ENCODE data around the gene ZNF175. TPM values are rescaled to one million over a fixed set of nuclear protein-coding genes. Genes with fewer than 3 reads are reported as not detected.

The ZNF175 gene
- total RNA-seq, result 16.5 and 21.4 TPM in 2 replicates
- polyA plus RNA-seq, result 3.8 and 4.9 TPM in 2 replicates
- polyA plus RNA-seq (2011; cell fraction: cytosol; rRNA removed), result 5.2 and 5.9 TPM in 2 replicates
- polyA plus RNA-seq (2011; cell fraction: nucleus; rRNA removed), result 24.7 and 27.6 TPM in 2 replicates
- polyA plus RNA-seq (2012), result 22.4 and 31.8 TPM in 2 replicates
- 12.6 and 18.0 TPM in 2 replicates for polyA minus RNA-seq
- polyA minus RNA-seq (2011; cell fraction: cytosol; rRNA and poly(A)+ RNA removed), result 3.1 TPM
- polyA minus RNA-seq (2011; cell fraction: nucleus; rRNA and poly(A)+ RNA removed), result 19.1 and 27.7 TPM in 2 replicates
- Bru-seq, nascent RNA, result percentile 90 among the genes with signal in this experiment
- percentile 73 among the genes with signal in this experiment for BruChase-seq, experiment 1, labeled RNA remaining after a 6-hour chase
- BruChase-seq, experiment 2, labeled RNA remaining after a 2-hour chase, result percentile 91 among the genes with signal in this experiment
- long read RNA-seq, partial matches to known transcripts, result 0 of 9 reads
- long read RNA-seq, other reads (novel, unspliced or antisense), result 9 of 9 reads

GRCh38 chr19:51570962-51571575 is at the start of gene ZNF175:
ZNF175 (plus strand) TSS chr19:51571283; CDS start chr19:51573330, 2,047 bp downstream.
- H3K79me2 ChIP-seq (ENCODE audit: control insufficient read depth, insufficient read depth, low read length), result peaks cover 32% of the 10 kb centered on the region
- no peaks in the 10 kb centered on the region for H4K20me1 ChIP-seq (replicated peaks; ENCODE audit: control insufficient read depth, extremely low read depth, insufficient read depth, low read length)
- H3K4me3 ChIP-seq (replicated peaks in 1 of 3; ENCODE audit: insufficient read depth in 1 of 3, low read depth in 1 of 3, low read length in 3 of 3), result peak within 1 kb of the TSS; percentile 49 to 85 (median 53)
- BruUV-seq (replicated peaks), result no TSS peak
- ChIA-PET POLR2A (interaction anchor here (0.6 to 0.7 kb wide), 3 partner anchors 12 to 553 kb away, joined by 3 to 5 read pairs (median 4); no protein-coding TSS in a partner anchor), CTCF (interaction anchor here (0.9 to 1.4 kb wide), 6 partner anchors 23 to 232 kb away, joined by 3 to 8 read pairs (median 6); no protein-coding TSS in a partner anchor)
- H3K36me3 ChIP-seq (ENCODE audit: control insufficient read depth in 2 of 2, extremely low read depth in 1 of 2, insufficient read depth in 2 of 2, low read length in 2 of 2), result peaks cover 0 to 2% of the 10 kb centered on the region in 2 experiments
- peak within 1 kb of the TSS; percentile 81 for H3K9ac ChIP-seq (replicated peaks; ENCODE audit: extremely low read depth, insufficient read depth, low read length)
- peak; percentile 100 for DNase-seq (ENCODE audit: low read depth, low spot score)
- peak; percentile 98 for FAIRE-seq
- peaks cover 6 to 25% of the 10 kb centered on the region in 2 experiments for H3K27me3 ChIP-seq (ENCODE audit: control insufficient read depth in 2 of 2, insufficient read depth in 2 of 2, low read length in 2 of 2)
- TF ChIP-seq FOS (IDR thresholded peaks at IDR 0.05; ENCODE audit: borderline replicate concordance, insufficient read depth, low read length) (no peak), JUN (IDR thresholded peaks at IDR 0.05; ENCODE audit: borderline replicate concordance, insufficient read depth, insufficient read length, low read depth) (no peak), CTCF (IDR thresholded peaks at IDR 0.05; ENCODE audit: extremely low read depth in 1 of 2, insufficient read depth in 1 of 2, low read depth in 1 of 2, low read length in 2 of 2) (no peak), POLR2AphosphoS5 (IDR thresholded peaks at IDR 0.05; ENCODE audit: insufficient read depth, low read depth, low read length) (peak; percentile 41), POLR2A (IDR thresholded peaks at IDR 0.05; ENCODE audit: low read depth, low read length) (peak; percentile 58), EZH2 (IDR thresholded peaks at IDR 0.05; ENCODE audit: borderline replicate concordance, low read depth, low read length, severe bottlenecking) (no peak), MAX (IDR thresholded peaks at IDR 0.05; ENCODE audit: insufficient read depth, insufficient read length) (no peak)
- peaks cover 33% of the 10 kb centered on the region for H3K4me1 ChIP-seq (ENCODE audit: control insufficient read depth, extremely low read depth, insufficient read depth, low read length)
- H2AFZ ChIP-seq (ENCODE audit: low read depth, low read length), result peak within 1 kb of the TSS; percentile 19
- no peaks in the 10 kb centered on the region for H3K9me1 ChIP-seq (replicated peaks; ENCODE audit: control insufficient read depth, extremely low read depth, insufficient read depth, low read length)
- H3K27ac ChIP-seq (ENCODE audit: insufficient read depth, low read depth, low read length), result peak within 1 kb of the TSS; percentile 95
- peak within 1 kb of the TSS; percentile 96 for H3K4me2 ChIP-seq (ENCODE audit: insufficient read depth, low read length)
- dilution Hi-C loops (cut with MboI; ENCODE audit: extremely low pct_ligation_motif_present, low sequenced_read_pairs), result no loop called here
- intact Hi-C loops (cut with micrococcal nuclease), result loop anchor here (1.0 to 10.0 kb wide), 3 partner anchors 23 to 177 kb away; no protein-coding TSS in a partner anchor
- H3K9me3 ChIP-seq (replicated peaks; ENCODE audit: control insufficient read depth, insufficient read depth, low read length), result no peaks in the 10 kb centered on the region

All from endothelial cell of umbilical vein (primary cell).